ENCODE measurements around the gene SERPINB1.

Gene SERPINB1

GRCh38 chr6:2827142-2827541 is 14.5 kb downstream of the SERPINB1 start:
- TF ChIP-seq CTCF (IDR thresholded peaks at IDR 0.05; ENCODE audit: insufficient read depth, low read length, missing control alignments): no peak
- no peak for DNase-seq (ENCODE audit: low read depth, low spot score)
- H3K4me3 ChIP-seq (ENCODE audit: low read depth, low read length): no peak overlapping the region
- ChIA-PET POLR2A (no interaction called here), CTCF (interaction anchor here (0.7 to 1.2 kb wide), 3 partner anchors 9 to 19 kb away, joined by 3 read pairs; no protein-coding TSS in a partner anchor)

GRCh38 chr6:2826131-2826530 is 15.5 kb downstream of the SERPINB1 start:
- TF ChIP-seq CTCF (IDR thresholded peaks at IDR 0.05; ENCODE audit: insufficient read depth, low read length, missing control alignments): no peak
- CTCF ChIA-PET: interaction anchor here (0.7 to 1.7 kb wide), 6 partner anchors 20 to 1220 kb away, joined by 3 to 4 read pairs (median 4); no protein-coding TSS in a partner anchor
- no peak overlapping the region for H3K4me3 ChIP-seq (ENCODE audit: low read depth, low read length)
- POLR2A ChIA-PET: no interaction called here
- DNase-seq (ENCODE audit: low read depth, low spot score): no peak

- CTCF ChIA-PET: interaction anchor here (1.1 to 1.3 kb wide), 2 partner anchors 18 to 73 kb away, joined by 4 read pairs; partner anchors contain the start of gene SERPINB1
Observed at GRCh38 chr6:2823104-2823850, 18.4 kb downstream of the SERPINB1 start.

GRCh38 chr6:2821554-2821953 is 20.1 kb downstream of the SERPINB1 start:
- H3K4me3 ChIP-seq (ENCODE audit: low read depth, low read length): no peak overlapping the region
- ChIA-PET POLR2A (no interaction called here), CTCF (no interaction called here)
- TF ChIP-seq CTCF (IDR thresholded peaks at IDR 0.05; ENCODE audit: insufficient read depth, low read length, missing control alignments): no peak
- no peak for DNase-seq (ENCODE audit: low read depth, low spot score)

More at GRCh38 chr6:2823104-2823850, 18.4 kb downstream of the SERPINB1 start:
- POLR2A ChIA-PET: no interaction called here
- no peak for DNase-seq (ENCODE audit: low read depth, low spot score)
- H3K4me3 ChIP-seq (ENCODE audit: low read depth, low read length): no peak overlapping the region
- TF ChIP-seq CTCF (IDR thresholded peaks at IDR 0.05; ENCODE audit: insufficient read depth, low read length, missing control alignments): no peak

GRCh38 chr6:2820415-2820814 is 21.2 kb downstream of the SERPINB1 start:
- TF ChIP-seq CTCF (IDR thresholded peaks at IDR 0.05; ENCODE audit: insufficient read depth, low read length, missing control alignments): no peak
- CTCF ChIA-PET: no interaction called here
- POLR2A ChIA-PET: no interaction called here
- no peak for DNase-seq (ENCODE audit: low read depth, low spot score)
- H3K4me3 ChIP-seq (ENCODE audit: low read depth, low read length): no peak overlapping the region

GRCh38 chr6:2819978-2820377 is 21.7 kb downstream of the SERPINB1 start:
- DNase-seq (ENCODE audit: low read depth, low spot score): no peak
- POLR2A ChIA-PET: no interaction called here
- CTCF ChIA-PET: no interaction called here
- no peak overlapping the region for H3K4me3 ChIP-seq (ENCODE audit: low read depth, low read length)
- no peak for TF ChIP-seq CTCF (IDR thresholded peaks at IDR 0.05; ENCODE audit: insufficient read depth, low read length, missing control alignments)
